H1 (cell line): ENCODE results near the gene PFKM.

Source experiments
- CHD2 ChIP-seq: IDR thresholded peaks from 2 replicates; pipeline ENCODE4 v1.6.1; 2012; ENCODE audit warnings: low read length, improper control_type of control experiment
- CTBP2 ChIP-seq: IDR thresholded peaks from 2 replicates; pipeline ENCODE4 v1.7.0; 2011; ENCODE audit warnings: borderline replicate concordance, mild to moderate bottlenecking, moderate library complexity, mixed read lengths, low read length; ENCODE audit not compliant: insufficient read depth, insufficient read length
- KDM1A ChIP-seq: fragments of 200-600, 300-600 bp; sonication (generic); IDR thresholded peaks from 2 replicates; pipeline ENCODE4 v1.7.1; 2016; ENCODE audit warnings: mild to moderate bottlenecking, low read length, borderline replicate concordance
- MAFK ChIP-seq: IDR thresholded peaks from 2 replicates; pipeline ENCODE4 v1.6.1; 2012; ENCODE audit warnings: low read depth, mild to moderate bottlenecking, improper control_type of control experiment, low read length
- MAX ChIP-seq: IDR thresholded peaks from 2 replicates; pipeline ENCODE4 v1.6.1; 2012; ENCODE audit warnings: inconsistent platforms
- SUZ12 ChIP-seq: fragments of 200-600 bp; sonication (generic); IDR thresholded peaks from 2 replicates; pipeline ENCODE4 v1.6.1; 2012; ENCODE audit warnings: mild to moderate bottlenecking, inconsistent platforms, low read length, moderate library complexity, mixed read lengths

- no peak for TF ChIP-seq CTBP2
- TF ChIP-seq KDM1A: no peak
- TF ChIP-seq SUZ12: no peak
- no peak for TF ChIP-seq MAX
- TF ChIP-seq CHD2: no peak
- no peak for TF ChIP-seq MAFK
These were observed 70.4 kb downstream of the PFKM start for GRCh38 chr12:48189331-48190125.
